HG03457 (cell line): ENCODE measurements around the gene IL23R.
"Not testable (repeated sequence)": the region's sequence is repeated elsewhere in the genome, so short reads cannot be mapped to it uniquely, and the experiment has no call there.

Source experiments
- ATAC-seq: cut with Tn5 transposase; IDR thresholded peaks from one replicate; pipeline ENCODE4 v1.9.1; 2021; ENCODE audit warnings: moderate number of reproducible peaks; ENCODE audit not compliant: unreplicated experiment

IL23R gene

GRCh38 chr1:67191668-67192520 lies 25.6 kb downstream of the IL23R start:
- no peak for ATAC-seq

DNA sequence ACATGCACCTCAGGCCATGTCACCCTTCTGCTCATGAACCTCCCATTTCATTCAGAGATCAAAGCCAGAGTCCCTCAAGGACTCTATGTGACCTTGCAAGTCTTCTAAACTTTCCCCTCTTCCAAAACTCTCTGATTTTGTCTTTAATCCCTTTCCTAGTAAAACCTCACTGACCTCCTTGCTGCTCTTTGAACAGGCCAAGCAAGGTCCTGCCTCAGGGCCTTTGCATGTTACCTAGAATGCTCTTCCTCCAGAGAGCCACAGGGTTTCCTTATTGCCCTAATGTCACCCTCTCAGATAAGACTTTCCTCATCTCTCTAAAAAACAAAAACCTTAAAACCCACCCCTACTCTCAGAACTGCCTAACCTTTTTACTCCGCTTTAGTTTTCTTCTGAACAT lies 26.6 kb downstream of the IL23R start:
- no peak for ATAC-seq

DNA sequence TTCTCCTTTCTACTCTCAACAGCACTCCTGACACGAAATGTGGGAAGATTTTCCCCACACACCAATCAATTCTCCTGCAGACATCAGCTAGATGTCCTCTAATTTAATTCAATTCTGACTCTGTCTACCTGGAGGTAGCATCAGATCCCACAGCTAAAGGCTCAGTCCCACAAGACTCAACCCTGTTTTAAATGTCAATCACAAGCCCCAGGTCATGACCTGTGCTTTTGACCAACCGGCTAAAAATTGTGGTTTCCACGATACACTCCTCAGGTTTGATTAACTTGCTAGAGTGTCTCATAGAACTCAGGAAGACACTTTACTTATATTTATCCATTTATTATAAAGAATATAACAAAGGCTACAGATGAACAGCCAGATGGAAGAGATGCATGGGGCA lies 27.4 kb downstream of the IL23R start:
- no peak for ATAC-seq

DNA sequence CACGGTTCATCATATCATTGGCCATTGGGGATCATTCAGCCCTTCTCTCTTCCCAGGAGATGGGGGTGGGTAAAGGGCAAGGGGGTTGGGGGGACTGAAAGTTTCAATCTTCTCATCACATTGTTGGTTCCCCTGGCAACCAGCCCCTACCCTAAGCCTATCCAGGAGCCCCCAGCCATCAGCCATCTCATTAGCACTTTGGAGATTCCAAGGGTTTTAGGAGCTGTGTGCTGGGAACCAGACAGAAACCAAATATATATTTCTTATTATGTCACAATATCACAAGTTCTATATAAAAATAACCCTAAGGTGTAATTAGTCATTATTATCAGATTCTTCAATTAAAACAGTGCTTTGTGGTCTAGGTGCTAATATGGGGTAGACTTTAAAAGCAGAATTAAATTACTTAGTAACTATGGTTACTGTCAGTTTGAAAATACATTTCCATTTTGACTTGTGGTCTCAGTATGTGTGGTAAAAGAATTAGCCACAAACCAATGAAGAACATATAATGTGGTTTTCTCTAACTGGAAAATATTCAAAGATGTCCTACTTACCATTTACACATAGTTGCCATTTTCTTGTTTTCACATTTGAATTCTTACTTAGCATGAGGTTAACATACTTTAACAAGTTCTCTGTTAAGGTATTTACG lies 28.1 kb downstream of the IL23R start:
- ATAC-seq: peak; percentile 53

- no peak for ATAC-seq
Observed at GRCh38 chr1:67200755-67201154, 34.5 kb downstream of the IL23R start.

DNA sequence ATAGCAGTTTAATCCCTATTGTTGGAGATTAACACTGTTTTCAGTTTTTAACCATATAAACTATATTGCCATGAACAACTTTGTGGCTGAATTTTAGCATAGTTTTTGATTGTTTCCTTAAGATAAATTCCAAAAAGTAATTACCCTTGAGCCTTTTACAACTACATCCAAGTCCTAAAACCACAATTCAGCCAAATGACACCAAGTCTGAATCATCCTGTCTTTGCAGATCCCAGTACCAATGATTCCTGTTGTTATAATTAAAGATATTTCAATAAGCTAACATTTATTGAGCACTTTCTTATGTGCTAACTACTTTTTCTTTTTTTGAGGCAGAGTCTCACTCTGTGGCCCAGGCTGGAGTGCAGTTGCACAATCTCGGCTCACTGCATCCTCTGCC lies 35.6 kb downstream of the IL23R start:
- no peak for ATAC-seq

GRCh38 chr1:67204298-67204980 lies 38.2 kb downstream of the IL23R start:
- no peak for ATAC-seq

DNA sequence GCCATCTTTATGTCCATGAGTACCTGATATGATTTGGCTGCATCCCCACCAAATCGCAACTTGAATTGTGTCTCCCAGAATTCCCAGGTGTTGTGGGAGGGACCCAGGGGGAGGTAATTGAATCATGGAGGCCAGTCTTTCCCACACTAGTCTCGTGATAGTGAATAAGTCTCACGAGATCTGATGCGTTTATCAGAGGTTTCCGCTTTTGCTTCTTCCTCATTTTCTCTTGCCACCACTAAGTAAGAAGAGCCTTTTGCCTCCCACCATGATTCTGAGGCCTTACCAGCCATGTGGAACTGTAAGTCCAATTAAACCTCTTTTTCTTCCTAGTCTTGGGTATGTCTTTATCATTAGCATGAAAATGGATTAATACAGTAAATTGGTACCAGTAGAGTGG lies 41.1 kb downstream of the IL23R start:
- ATAC-seq: not testable (repeated sequence)

DNA sequence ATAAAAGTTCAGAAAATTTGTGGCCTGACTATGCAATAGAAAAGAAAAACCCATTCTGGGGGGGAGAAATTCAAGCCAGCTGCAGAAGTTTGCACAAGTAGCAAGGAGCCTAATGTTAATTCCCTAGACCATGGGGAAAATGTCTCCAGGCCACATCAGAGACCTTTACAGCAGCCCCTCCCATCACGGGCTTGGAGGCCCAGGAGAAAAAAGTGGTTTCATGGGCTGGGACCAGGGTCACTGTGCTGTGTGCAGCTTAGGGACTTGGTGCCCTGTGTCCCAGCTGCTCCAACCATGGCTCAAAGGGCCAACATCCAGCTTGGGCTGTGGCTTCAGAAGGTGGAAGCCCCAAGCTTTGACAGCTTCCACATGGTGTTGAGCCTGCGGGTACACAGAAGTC lies 42.0 kb downstream of the IL23R start:
- ATAC-seq: no peak

- ATAC-seq: no peak
Observed at GRCh38 chr1:67209521-67209920, 43.3 kb downstream of the IL23R start.

DNA sequence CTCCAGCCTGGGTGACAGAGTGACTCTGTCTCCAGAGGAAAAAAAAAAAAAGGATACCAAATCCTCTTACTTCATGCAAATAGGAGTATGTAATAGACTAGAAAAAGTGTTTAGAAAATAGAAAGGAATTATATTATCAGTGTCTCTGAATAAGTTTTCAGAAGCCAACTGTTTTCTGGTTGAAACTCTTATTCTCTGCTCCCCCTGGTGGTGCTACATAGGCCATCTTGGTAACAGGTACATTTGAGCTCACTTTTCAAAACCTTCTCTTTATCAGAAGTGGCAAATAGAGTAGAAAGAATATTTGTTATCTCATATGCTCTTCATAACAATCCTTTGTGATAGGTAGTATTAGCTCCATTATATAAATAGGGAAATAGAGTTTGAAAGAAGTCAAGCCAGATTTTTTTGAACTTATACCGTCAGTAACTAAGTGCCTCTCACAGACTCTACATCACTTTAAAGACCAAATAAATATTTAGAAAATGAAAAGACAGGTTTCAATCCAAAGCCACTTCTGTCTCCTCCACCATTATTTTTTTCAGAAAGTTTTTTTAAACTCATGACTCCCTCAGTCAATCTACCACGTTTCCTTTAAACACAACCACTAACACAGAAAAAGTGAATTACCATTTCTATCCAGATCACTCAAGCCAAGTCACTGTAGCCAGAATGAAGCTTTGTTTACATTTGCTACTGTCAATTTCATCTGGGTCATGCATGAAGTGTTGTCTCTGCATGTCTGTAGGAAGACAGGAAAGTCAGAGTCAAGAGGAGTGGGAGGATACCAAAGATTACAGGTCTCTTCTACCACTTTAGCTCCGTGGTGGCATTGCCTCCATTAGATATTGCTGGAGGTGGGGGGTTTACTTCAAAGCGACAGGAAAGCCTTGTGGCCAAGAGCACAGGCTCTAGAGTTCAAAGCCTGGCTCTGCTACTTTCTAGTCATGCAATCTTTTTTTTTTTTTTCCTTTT lies 45.6 kb downstream of the IL23R start:
- ATAC-seq: no peak

GRCh38 chr1:67213164-67213563 lies 46.9 kb downstream of the IL23R start:
- no peak for ATAC-seq

- ATAC-seq: no peak
Observed at GRCh38 chr1:67213948-67214347, 47.7 kb downstream of the IL23R start.

DNA sequence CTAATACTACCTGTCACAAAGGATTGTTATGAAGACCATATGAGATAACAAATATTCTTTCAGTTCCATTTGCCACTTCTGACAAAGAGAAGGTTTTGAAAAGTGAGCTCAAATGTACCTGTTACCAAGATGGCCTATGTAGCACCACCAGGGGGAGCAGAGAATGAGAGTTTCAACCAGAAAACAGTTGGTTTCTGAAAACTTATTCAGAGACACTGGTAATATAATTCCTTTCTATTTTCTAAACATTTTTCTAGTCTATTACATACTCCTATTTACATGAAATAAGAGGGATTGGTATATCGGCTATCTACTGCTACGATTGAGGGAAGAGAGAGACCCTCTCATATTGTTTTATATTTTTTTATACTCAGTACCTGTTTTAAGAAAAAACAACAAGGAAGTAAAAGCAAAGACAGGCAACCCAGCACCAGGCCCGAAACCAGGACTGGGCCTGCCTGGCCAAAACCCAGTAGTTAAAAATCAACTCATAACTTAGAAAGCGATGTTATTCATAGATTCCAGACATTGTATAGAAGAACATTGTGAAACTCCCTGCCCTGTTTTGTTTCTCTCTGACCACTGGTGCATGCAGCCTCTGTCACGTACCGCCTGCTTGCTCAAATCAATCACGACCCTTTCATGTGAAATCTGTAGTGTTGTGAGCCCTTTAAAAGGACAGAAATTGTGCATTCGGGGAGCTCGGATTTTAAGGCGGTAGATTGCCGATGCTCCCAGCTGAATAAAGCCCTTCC lies 48.3 kb downstream of the IL23R start:
- peak; percentile 72 for ATAC-seq

- ATAC-seq: no peak
Observed at GRCh38 chr1:67216401-67216800, 50.1 kb downstream of the IL23R start.

DNA sequence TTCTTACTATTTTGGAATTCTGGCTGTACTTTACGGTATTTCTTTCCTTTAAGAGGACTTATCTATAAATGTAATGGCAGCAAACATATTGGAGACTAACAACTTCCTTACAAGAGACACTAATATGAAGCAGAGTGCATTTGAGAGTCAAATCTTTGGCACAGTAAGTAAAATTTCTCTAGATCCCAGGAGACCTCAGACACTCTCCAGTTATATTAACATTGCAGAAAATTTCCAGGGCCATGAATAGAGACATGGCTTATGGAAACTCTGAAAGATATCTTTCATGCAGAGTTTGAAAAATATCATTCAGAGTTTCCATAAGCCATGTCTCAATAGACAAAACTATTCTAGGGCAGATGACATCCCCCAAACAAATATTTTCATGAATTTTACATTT lies 51.2 kb downstream of the IL23R start:
- ATAC-seq: no peak

DNA sequence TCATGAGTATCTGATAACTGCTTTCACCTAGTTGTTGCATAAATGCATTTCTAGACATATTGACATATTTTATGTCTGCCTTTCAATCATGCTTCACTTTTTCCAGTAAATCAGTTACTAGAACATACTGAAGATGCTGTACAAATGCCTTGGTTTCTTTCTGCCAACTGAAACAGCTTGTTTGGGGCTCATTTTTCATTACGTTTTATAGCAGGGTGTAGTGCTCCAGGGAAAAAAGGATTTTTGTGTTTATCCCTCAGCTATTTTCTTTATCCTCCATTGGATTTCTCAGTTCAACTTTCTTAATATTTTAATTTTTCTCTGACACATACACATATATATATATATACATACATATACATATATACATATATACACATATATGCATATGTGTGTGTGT lies 51.7 kb downstream of the IL23R start:
- ATAC-seq: no peak

DNA sequence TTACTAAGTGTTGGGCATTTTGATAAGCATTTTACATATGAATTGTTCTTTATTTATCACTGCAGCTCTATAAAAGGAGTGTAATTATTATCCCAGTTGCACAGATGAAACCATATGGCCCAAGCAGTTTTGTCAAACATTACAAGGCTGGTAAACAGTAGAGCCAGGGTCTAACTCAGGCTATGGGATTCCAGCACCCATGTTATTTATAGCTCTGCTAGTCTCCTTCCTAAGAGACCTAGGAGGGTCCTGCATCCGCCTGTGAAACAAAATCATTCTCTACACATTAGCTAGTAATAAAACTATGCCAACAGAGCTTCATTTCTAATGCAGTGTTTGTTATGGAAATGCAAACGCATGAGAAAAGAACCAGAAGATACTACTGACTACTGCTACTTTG lies 58.6 kb downstream of the IL23R start:
- no peak for ATAC-seq

DNA sequence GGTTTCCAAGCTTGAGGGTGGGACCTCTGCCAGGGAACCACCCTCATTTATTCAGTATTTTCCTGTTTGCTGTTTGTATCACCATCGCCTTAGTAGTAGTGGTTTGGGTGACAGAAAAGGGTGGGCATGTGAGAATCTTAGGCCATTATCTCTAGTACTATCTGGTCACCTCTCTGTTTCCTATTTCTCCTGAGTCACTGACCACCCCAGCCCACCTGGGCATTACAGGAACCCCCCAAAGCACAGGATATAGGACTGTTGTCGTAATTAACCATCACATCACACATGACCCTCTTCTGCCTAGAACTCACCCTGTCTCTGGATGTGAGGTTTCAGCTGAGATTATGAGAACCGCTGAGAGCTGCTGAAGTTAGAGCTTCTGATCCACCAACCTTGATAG lies 60.4 kb downstream of the IL23R start:
- no peak for ATAC-seq

- ATAC-seq: no peak
Observed at GRCh38 chr1:67227196-67227595, 60.9 kb downstream of the IL23R start.
